ENCODE measurements around the gene ASPHD2.

Gene ASPHD2

GRCh38 chr22:26462641-26463040, 33.6 kb downstream of the ASPHD2 start:
- H3K36me3 ChIP-seq (replicated peaks) = peaks cover 73% of the 10 kb centered on the region
- no peak for DNase-seq (ENCODE audit: low spot score in 2 of 2)
- H3K9me3 ChIP-seq = no peaks in the 10 kb centered on the region
- no peaks in the 10 kb centered on the region for H3K27me3 ChIP-seq (ENCODE audit: low read depth)
- H3K4me3 ChIP-seq = no peak overlapping the region
- in situ Hi-C loops (cut with MboI; ENCODE audit: low sequenced_read_pairs) = loop anchor here (5.0 kb wide), 1 partner anchor 95 kb away; no protein-coding TSS in a partner anchor
- H3K4me1 ChIP-seq = peaks cover 5% of the 10 kb centered on the region

DNA sequence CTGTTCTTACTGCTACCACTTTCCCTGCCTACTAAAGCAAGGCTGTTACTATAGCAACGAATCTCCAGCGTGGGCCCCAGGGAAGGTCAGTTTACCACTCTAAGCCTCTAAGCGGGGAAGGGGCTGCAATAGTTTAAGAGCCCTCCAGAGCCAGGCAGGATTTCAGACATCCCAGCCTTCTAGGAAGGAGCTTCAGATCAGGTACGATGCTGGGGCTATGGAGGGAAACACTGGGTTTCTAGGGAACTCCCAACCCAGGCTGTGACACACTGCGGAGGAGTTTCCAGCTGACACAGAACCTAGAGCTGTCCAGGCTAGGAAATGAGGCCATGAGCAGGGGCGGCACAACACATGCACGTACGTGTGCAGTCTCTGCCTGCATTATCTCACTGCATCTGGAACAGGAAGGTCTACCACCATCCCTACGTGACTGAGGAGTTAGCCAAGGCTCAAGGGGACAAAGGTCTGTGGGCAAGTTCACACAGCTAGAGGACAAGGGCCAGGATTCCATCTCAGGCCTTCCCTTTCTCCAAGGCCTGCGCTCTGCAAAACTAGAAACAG, 34.1 kb downstream of the ASPHD2 start:
- no peaks in the 10 kb centered on the region for H3K27me3 ChIP-seq (ENCODE audit: low read depth)
- in situ Hi-C loops (cut with MboI; ENCODE audit: low sequenced_read_pairs) = loop anchor here (5.0 kb wide), 1 partner anchor 96 kb away; no protein-coding TSS in a partner anchor
- peaks cover 72% of the 10 kb centered on the region for H3K36me3 ChIP-seq (replicated peaks)
- H3K4me1 ChIP-seq = peaks cover 5% of the 10 kb centered on the region
- no peak overlapping the region for H3K4me3 ChIP-seq
- no peak for DNase-seq (ENCODE audit: low spot score in 2 of 2)
- H3K9me3 ChIP-seq = no peaks in the 10 kb centered on the region

DNA sequence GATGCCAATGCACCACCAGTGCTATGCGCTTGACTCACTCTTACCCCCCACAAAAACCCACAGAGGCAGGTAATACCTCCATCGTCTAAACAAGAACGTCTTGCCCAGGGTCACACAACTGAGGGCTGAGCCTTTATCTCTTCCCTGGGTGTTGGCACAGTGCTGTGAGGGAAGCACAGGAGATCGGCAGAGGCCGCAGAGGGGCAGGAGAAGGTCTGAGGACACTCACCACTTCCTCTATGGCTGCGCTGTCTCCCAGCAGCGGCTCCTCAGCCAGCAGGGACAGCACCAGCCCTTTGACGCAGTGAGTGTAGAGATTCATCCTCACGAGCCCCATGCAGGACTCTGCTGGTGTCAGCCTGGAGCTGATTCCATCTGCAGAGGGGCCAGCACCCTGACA, 34.6 kb downstream of the ASPHD2 start:
- Histone ChIP-seq H3K4me1 (peaks cover 5% of the 10 kb centered on the region), H3K4me3 (no peak overlapping the region), H3K9me3 (no peaks in the 10 kb centered on the region), H3K27me3 (ENCODE audit: low read depth) (no peaks in the 10 kb centered on the region), H3K36me3 (replicated peaks) (peaks cover 75% of the 10 kb centered on the region)
- in situ Hi-C loops (cut with MboI; ENCODE audit: low sequenced_read_pairs) = loop anchor here (5.0 kb wide), 1 partner anchor 96 kb away; no protein-coding TSS in a partner anchor
- DNase-seq (ENCODE audit: low spot score in 2 of 2) = no peak

- no peak for DNase-seq (ENCODE audit: low spot score in 2 of 2)
- Histone ChIP-seq H3K4me3 (no peak overlapping the region), H3K4me1 (peaks cover 5% of the 10 kb centered on the region), H3K36me3 (replicated peaks) (peaks cover 77% of the 10 kb centered on the region), H3K9me3 (no peaks in the 10 kb centered on the region), H3K27me3 (ENCODE audit: low read depth) (no peaks in the 10 kb centered on the region)
- in situ Hi-C loops (cut with MboI; ENCODE audit: low sequenced_read_pairs) = loop anchor here (5.0 kb wide), 1 partner anchor 97 kb away; no protein-coding TSS in a partner anchor
Measured at GRCh38 chr22:26464312-26464711, 35.3 kb downstream of the ASPHD2 start.

GRCh38 chr22:26466196-26466595, 37.1 kb downstream of the ASPHD2 start:
- in situ Hi-C loops (cut with MboI; ENCODE audit: low sequenced_read_pairs) = no loop called here
- Histone ChIP-seq H3K4me1 (peaks cover 3% of the 10 kb centered on the region), H3K36me3 (replicated peaks) (peaks cover 79% of the 10 kb centered on the region), H3K4me3 (no peak overlapping the region), H3K27me3 (ENCODE audit: low read depth) (no peaks in the 10 kb centered on the region), H3K9me3 (no peaks in the 10 kb centered on the region)
- no peak for DNase-seq (ENCODE audit: low spot score in 2 of 2)

DNA sequence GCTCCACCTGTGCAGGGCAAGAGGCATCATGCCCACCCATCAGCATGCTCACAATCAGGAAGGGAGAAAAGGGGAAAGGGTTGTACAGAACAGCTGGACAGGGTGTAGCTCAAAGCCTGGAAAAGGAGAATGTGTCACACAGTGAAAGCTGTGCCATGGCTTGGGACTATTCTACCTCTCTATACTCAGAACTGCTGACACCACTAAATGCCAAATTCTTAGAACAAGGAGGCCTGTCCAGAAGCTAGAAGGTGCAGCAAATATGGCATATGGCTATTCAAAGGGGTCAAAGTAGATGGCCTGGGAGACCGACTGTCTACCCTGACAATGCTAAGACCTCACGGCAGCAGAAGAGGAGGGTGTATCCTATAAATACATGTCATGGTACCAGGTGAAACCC, 41.7 kb downstream of the ASPHD2 start:
- no peak for DNase-seq (ENCODE audit: low spot score in 2 of 2)
- peaks cover 14% of the 10 kb centered on the region for H3K4me1 ChIP-seq
- peaks cover 61% of the 10 kb centered on the region for H3K36me3 ChIP-seq (replicated peaks)
- no peaks in the 10 kb centered on the region for H3K9me3 ChIP-seq
- H3K27me3 ChIP-seq (ENCODE audit: low read depth) = no peaks in the 10 kb centered on the region
- in situ Hi-C loops (cut with MboI; ENCODE audit: low sequenced_read_pairs) = no loop called here
- no peak overlapping the region for H3K4me3 ChIP-seq

GRCh38 chr22:26471522-26471921, 42.5 kb downstream of the ASPHD2 start:
- Histone ChIP-seq H3K9me3 (no peaks in the 10 kb centered on the region), H3K4me1 (peaks cover 14% of the 10 kb centered on the region), H3K27me3 (ENCODE audit: low read depth) (no peaks in the 10 kb centered on the region), H3K36me3 (replicated peaks) (peaks cover 56% of the 10 kb centered on the region), H3K4me3 (no peak overlapping the region)
- in situ Hi-C loops (cut with MboI; ENCODE audit: low sequenced_read_pairs) = no loop called here
- DNase-seq (ENCODE audit: low spot score in 2 of 2) = no peak

GRCh38 chr22:26474682-26475081, 45.6 kb downstream of the ASPHD2 start:
- peaks cover 21% of the 10 kb centered on the region for H3K4me1 ChIP-seq
- peaks cover 57% of the 10 kb centered on the region for H3K36me3 ChIP-seq (replicated peaks)

GRCh38 chr22:26476705-26477340, 47.8 kb downstream of the ASPHD2 start:
- Histone ChIP-seq H3K9me3 (no peaks in the 10 kb centered on the region; the same call in 1 of the 2 replicates), H3K4me3 (no peak overlapping the region), H3K4me1 (peaks cover 41% of the 10 kb centered on the region), H3K27me3 (ENCODE audit: low read depth) (no peaks in the 10 kb centered on the region), H3K36me3 (replicated peaks) (peaks cover 45% of the 10 kb centered on the region)
- in situ Hi-C loops (cut with MboI; ENCODE audit: low sequenced_read_pairs) = no loop called here
- no peak for DNase-seq (ENCODE audit: low spot score in 2 of 2)

More at GRCh38 chr22:26474682-26475081, 45.6 kb downstream of the ASPHD2 start:
- in situ Hi-C loops (cut with MboI; ENCODE audit: low sequenced_read_pairs) = no loop called here
- Histone ChIP-seq H3K27me3 (ENCODE audit: low read depth) (no peaks in the 10 kb centered on the region), H3K9me3 (no peaks in the 10 kb centered on the region; the same call in 1 of the 2 replicates), H3K4me3 (no peak overlapping the region)
- no peak for DNase-seq (ENCODE audit: low spot score in 2 of 2)

GRCh38 chr22:26477341-26477731, 48.3 kb downstream of the ASPHD2 start:
- no peak for DNase-seq (ENCODE audit: low spot score in 2 of 2)
- Histone ChIP-seq H3K27me3 (ENCODE audit: low read depth) (no peaks in the 10 kb centered on the region), H3K4me1 (peaks cover 47% of the 10 kb centered on the region), H3K36me3 (replicated peaks) (peaks cover 40% of the 10 kb centered on the region), H3K9me3 (no peaks in the 10 kb centered on the region; the same call in 1 of the 2 replicates), H3K4me3 (no peak overlapping the region)
- in situ Hi-C loops (cut with MboI; ENCODE audit: low sequenced_read_pairs) = no loop called here

- H3K9me3 ChIP-seq = no peaks in the 10 kb centered on the region; the same call in 1 of the 2 replicates
- in situ Hi-C loops (cut with MboI; ENCODE audit: low sequenced_read_pairs) = no loop called here
- peak overlapping the region; percentile 22 for H3K4me3 ChIP-seq
- H3K27me3 ChIP-seq (ENCODE audit: low read depth) = no peaks in the 10 kb centered on the region
- DNase-seq (ENCODE audit: low spot score in 2 of 2) = no peak
- peaks cover 47% of the 10 kb centered on the region for H3K4me1 ChIP-seq
- peaks cover 36% of the 10 kb centered on the region for H3K36me3 ChIP-seq (replicated peaks)
Measured at GRCh38 chr22:26479043-26479791, 50.2 kb downstream of the ASPHD2 start.

DNA sequence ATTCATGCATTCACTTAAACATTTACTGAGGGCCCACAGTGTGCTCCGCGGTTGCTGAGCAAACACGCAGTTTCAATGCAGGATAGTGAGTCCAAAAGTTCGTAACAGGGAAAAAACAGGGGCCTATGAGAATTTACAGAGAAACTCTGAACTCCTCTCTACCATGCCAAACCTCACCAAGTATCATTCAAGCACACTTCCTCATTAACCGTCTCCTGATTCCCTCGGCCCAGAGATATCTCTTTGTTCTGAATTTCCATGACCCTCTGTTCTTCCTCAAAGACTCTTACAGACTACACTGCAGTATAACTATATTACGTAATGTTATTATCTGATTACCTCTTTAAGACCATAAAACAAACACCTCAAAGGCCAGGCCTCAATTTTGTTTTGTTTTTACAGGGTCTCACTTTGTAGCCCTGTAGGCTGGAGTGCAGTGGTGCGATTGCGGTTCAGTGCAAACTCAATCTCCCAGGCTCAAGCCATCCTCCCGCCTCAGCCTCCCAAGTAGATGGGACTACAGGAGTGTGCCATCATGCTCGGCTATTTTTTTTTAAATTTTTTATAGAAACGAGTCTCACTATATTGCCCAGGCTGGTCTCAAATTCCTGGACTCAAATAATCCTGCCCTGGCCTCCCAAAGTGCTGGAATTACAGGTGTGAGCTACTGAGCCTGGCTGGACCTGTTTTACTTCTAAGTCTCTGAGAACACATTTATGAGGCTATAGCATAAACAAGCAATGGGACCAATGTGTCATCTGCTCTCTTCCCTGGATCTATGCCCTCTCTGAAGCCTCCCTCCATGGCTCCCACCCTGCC, 50.9 kb downstream of the ASPHD2 start:
- no peaks in the 10 kb centered on the region for H3K27me3 ChIP-seq (ENCODE audit: low read depth)
- in situ Hi-C loops (cut with MboI; ENCODE audit: low sequenced_read_pairs) = no loop called here
- peak in 1 of 2 experiments; percentile 21 for DNase-seq (ENCODE audit: low spot score in 2 of 2)
- peak overlapping the region; percentile 22 for H3K4me3 ChIP-seq
- peaks cover 46% of the 10 kb centered on the region for H3K4me1 ChIP-seq
- H3K36me3 ChIP-seq (replicated peaks) = peaks cover 36% of the 10 kb centered on the region
- no peaks in the 10 kb centered on the region; the same call in 1 of the 2 replicates for H3K9me3 ChIP-seq

- H3K9me3 ChIP-seq = no peaks in the 10 kb centered on the region; the same call in 1 of the 2 replicates
- no peak for DNase-seq (ENCODE audit: low spot score in 2 of 2)
- no peak overlapping the region for H3K4me3 ChIP-seq
- H3K27me3 ChIP-seq (ENCODE audit: low read depth) = no peaks in the 10 kb centered on the region
- H3K4me1 ChIP-seq = peaks cover 48% of the 10 kb centered on the region
- peaks cover 36% of the 10 kb centered on the region for H3K36me3 ChIP-seq (replicated peaks)
- in situ Hi-C loops (cut with MboI; ENCODE audit: low sequenced_read_pairs) = no loop called here
Measured at GRCh38 chr22:26480611-26480932, 51.5 kb downstream of the ASPHD2 start.
